GM12878 (cell line): ENCODE results near the gene MGAT5. TPM values are rescaled to one million over a fixed set of nuclear protein-coding genes. Genes with fewer than 3 reads are reported as not detected.

Experiments used
- ATAC-seq: fragments of 200-7000 bp; cut with Tn5 transposase; 3 replicates; pipeline ENCODE4 v1.9.1; 2020; ENCODE audit warnings: mild to moderate bottlenecking, moderate library complexity
- BruUV-seq: library from RNA; stranded (reverse); fragments of 400-500 nt; replicated peaks from 2 replicates; lab custom pipeline; 2021; lab: Mats Ljungman, UMichigan
- CTCF ChIA-PET: fragments of 300-600 bp; sonication (Branson Sonifier 250); formaldehyde crosslinking; extraction: SDS; loops from one replicate; lab custom pipeline; 2021; ENCODE audit warnings: inconsistent platforms; lab: Yijun Ruan, JAX
- POLR2A ChIA-PET: fragments of 350-600 bp; formaldehyde crosslinking; extraction: SDS; loops from one replicate; lab custom pipeline; 2021; ENCODE audit warnings: inconsistent platforms; lab: Charles Lee
- RAD21 ChIA-PET: fragments of 300-600 bp; sonication (Branson Sonifier 250); formaldehyde crosslinking; loops from one replicate; lab custom pipeline; 2023; ENCODE audit warnings: antibody characterized with exemption; ENCODE audit not compliant: unreplicated experiment; lab: Charles Lee
- SMC1A ChIA-PET: fragments of 300-600 bp; sonication (Branson Sonifier 250); formaldehyde crosslinking; loops from one replicate; lab custom pipeline; 2023; ENCODE audit not compliant: unreplicated experiment, uncharacterized antibody; lab: Charles Lee
- DNase-seq: peaks from one replicate; pipeline ENCODE4 v3.0.0-alpha.2; 2011; ENCODE audit warnings: low read depth, low spot score
- FAIRE-seq: peaks from 3 replicates; lab custom pipeline; 2011; peaks lifted over from hg19 to GRCh38; lab: Jason Lieb, UNC
- H2AFZ ChIP-seq: 2 replicates; pipeline ENCODE4 v1.6.0; 2011; ENCODE audit warnings: low read depth, low read length, control low read depth; ENCODE audit not compliant: control insufficient read depth
- H3K27ac ChIP-seq: 2 replicates; pipeline ENCODE4 v1.5.1; 2011; ENCODE audit warnings: control low read depth; ENCODE audit not compliant: control insufficient read depth, insufficient read depth
- H3K27me3 ChIP-seq, 2 experiments: replicated peaks in 1 of 2; 2 replicates each; pipeline versions ENCODE4 v1.6.0 to v1.6.1; 2011; ENCODE audit warnings: low read length in 1 of 2; ENCODE audit not compliant: control insufficient read depth in 2 of 2, insufficient read depth in 2 of 2
- H3K36me3 ChIP-seq, 2 experiments: 2 replicates each; pipeline ENCODE4 v1.5.1; 2011; ENCODE audit warnings: low read length in 1 of 2; ENCODE audit not compliant: control insufficient read depth in 2 of 2, insufficient read depth in 2 of 2
- H3K4me1 ChIP-seq: 2 replicates; pipeline ENCODE4 v1.6.1; 2011; ENCODE audit warnings: mild to moderate bottlenecking, low read length, moderate library complexity, mixed read lengths; ENCODE audit not compliant: control insufficient read depth, insufficient read depth
- H3K4me2 ChIP-seq: 2 replicates; pipeline ENCODE4 v1.6.0; 2011; ENCODE audit warnings: control low read depth; ENCODE audit not compliant: control insufficient read depth, insufficient read depth
- H3K4me3 ChIP-seq: fragments of 200-600 bp; sonication (generic); 2 replicates; pipeline ENCODE4 v1.5.1; 2016
- H3K79me2 ChIP-seq: 2 replicates; pipeline ENCODE4 v1.6.0; 2011; ENCODE audit warnings: low read length; ENCODE audit not compliant: control insufficient read depth, insufficient read depth
- H3K9ac ChIP-seq: 2 replicates; pipeline ENCODE4 v1.8.0; 2011; ENCODE audit warnings: low read length, control low read depth, mixed read lengths; ENCODE audit not compliant: control insufficient read depth, insufficient read depth
- H3K9me3 ChIP-seq: replicated peaks from 3 replicates; pipeline ENCODE4 v1.5.1; 2011; ENCODE audit warnings: mild to moderate bottlenecking, low read length; ENCODE audit not compliant: control insufficient read depth, insufficient read depth
- H4K20me1 ChIP-seq: 2 replicates; pipeline ENCODE4 v1.6.0; 2011; ENCODE audit not compliant: control insufficient read depth, insufficient read depth
- CHD4 ChIP-seq: fragments of 200-600 bp; sonication (generic); IDR thresholded peaks from 2 replicates; pipeline ENCODE4 v1.6.1; 2016; ENCODE audit warnings: mild to moderate bottlenecking
- CREB1 ChIP-seq: IDR thresholded peaks from 2 replicates; pipeline ENCODE4 v1.6.1; 2012; ENCODE audit warnings: low read depth, mild to moderate bottlenecking, inconsistent platforms
- ESRRA ChIP-seq: IDR thresholded peaks from 2 replicates; pipeline ENCODE4 v1.6.1; 2012; ENCODE audit warnings: mild to moderate bottlenecking, low read length, improper control_type of control experiment
- FOXK2 ChIP-seq: fragments of 450-650 bp; IDR thresholded peaks from 2 replicates; pipeline ENCODE4 v1.6.1; 2017; ENCODE audit warnings: mild to moderate bottlenecking, moderate library complexity
- IRF4 ChIP-seq: IDR thresholded peaks from 2 replicates; pipeline ENCODE4 v1.6.1; 2011; ENCODE audit warnings: low read depth, low read length
- JUNB ChIP-seq: IDR thresholded peaks from 2 replicates; pipeline ENCODE4 v1.6.1; 2016; ENCODE audit warnings: antibody characterized with exemption, mild to moderate bottlenecking
- KLF5 ChIP-seq: fragments of 450-650 bp; IDR thresholded peaks from 2 replicates; pipeline ENCODE4 v1.6.1; 2014; ENCODE audit warnings: mild to moderate bottlenecking; ENCODE audit not compliant: partially characterized antibody
- NR2C1 ChIP-seq: fragments of 450-650 bp; IDR thresholded peaks from 2 replicates; pipeline ENCODE4 v1.6.1; 2017; ENCODE audit warnings: antibody characterized with exemption, mild to moderate bottlenecking, moderate library complexity
- NR2C2 ChIP-seq: IDR thresholded peaks from 2 replicates; pipeline ENCODE4 v1.6.1; 2011; ENCODE audit warnings: borderline replicate concordance, low read depth; ENCODE audit not compliant: control insufficient read depth, insufficient read length
- POLR2A ChIP-seq: IDR thresholded peaks from 2 replicates; pipeline ENCODE4 v1.6.1; 2011; ENCODE audit warnings: low read depth, mild to moderate bottlenecking, low read length
- SREBF2 ChIP-seq: IDR thresholded peaks from 2 replicates; pipeline ENCODE4 v1.6.1; 2012; ENCODE audit warnings: mild to moderate bottlenecking, low read length
- SRF ChIP-seq, 2 experiments: IDR thresholded peaks; 2 replicates each; pipeline ENCODE4 v1.6.1; 2011; ENCODE audit warnings: low read depth in 2 of 2, low read length in 2 of 2, mild to moderate bottlenecking in 1 of 2, moderate library complexity in 1 of 2
- YBX1 ChIP-seq: fragments of 450-650 bp; IDR thresholded peaks from 2 replicates; pipeline ENCODE4 v1.6.1; 2016; ENCODE audit warnings: antibody characterized with exemption
- WGBS: methylation state at CpG from one replicate; pipeline ENCODE4 v1.1.6; 2016; ENCODE audit warnings: low lambda C conversion rate; ENCODE audit not compliant: insufficient replicate concordance, insufficient coverage; ENCODE audit errors: missing lambda C conversion rate; 5-methylcytosine and 5-hydroxymethylcytosine counted together
- in situ Hi-C: fragments of 300-500 bp; cut with MboI; formaldehyde crosslinking; loops from 9 replicates; pipeline ENCODE4 v1.14.3; 2018; ENCODE audit warnings: mixed read lengths
- intact Hi-C: fragments of 100-400 bp; cut with micrococcal nuclease; formaldehyde crosslinking; loops from one replicate; pipeline ENCODE4 v1.14.2; 2022; ENCODE audit not compliant: unreplicated experiment
- polyA plus RNA-seq, 11 experiments: library from polyadenylated mRNA; depleted of rRNA in 4 of 11; unstranded in 6 of 11; stranded (reverse) in 5 of 11; fragments of >200 nt; fragmentation: Nextera tagmentation in 4 of 11; fragmentation: Illumina TruSeq in 1 of 11; extraction: Ambion mirVana in 4 of 11; extraction: Trizol in 1 of 11; gene quantifications; 1 replicate in 1 of 11; 2 replicates in 10 of 11; pipeline versions ENCODE4 v1.2.1 to v1.2.3, GENCODE V29; 2011 to 2016; ENCODE audit warnings: inconsistent platforms in 2 of 11, missing spikeins in 2 of 11, low read depth in 1 of 11
- total RNA-seq, 4 experiments: library from RNA; depleted of rRNA in 3 of 4; stranded (reverse); fragments of >200 nt in 3 of 4; fragmentation: Illumina TruSeq in 1 of 4; extraction: Trizol in 1 of 4; gene quantifications; 2 replicates each; pipeline versions ENCODE4 v1.2.1 to v1.2.3, GENCODE V29; 2013 to 2021
- TF ChIP-seq, protein P1 (sequence below): IDR thresholded peaks from 2 replicates; pipeline ENCODE4 v1.6.1; 2012; ENCODE audit warnings: low read length, inconsistent platforms
- TF ChIP-seq, protein P2 (sequence below): IDR thresholded peaks from 2 replicates; pipeline ENCODE4 v1.6.1; 2011; ENCODE audit warnings: mild to moderate bottlenecking, low read depth, low read length, moderate library complexity; ENCODE audit not compliant: insufficient replicate concordance
- TF ChIP-seq, protein P3 (sequence below): fragments of 450-650 bp; IDR thresholded peaks from 2 replicates; pipeline ENCODE4 v1.6.1; 2017; ENCODE audit warnings: mild to moderate bottlenecking

MGAT5 gene
- total and polyA plus RNA-seq, 10 of the 15 experiments (the other 5 are each of a cell fraction or from before 2014, with no cell fraction given), result 4.9 to 104 (median 36.2) TPM

DNA sequence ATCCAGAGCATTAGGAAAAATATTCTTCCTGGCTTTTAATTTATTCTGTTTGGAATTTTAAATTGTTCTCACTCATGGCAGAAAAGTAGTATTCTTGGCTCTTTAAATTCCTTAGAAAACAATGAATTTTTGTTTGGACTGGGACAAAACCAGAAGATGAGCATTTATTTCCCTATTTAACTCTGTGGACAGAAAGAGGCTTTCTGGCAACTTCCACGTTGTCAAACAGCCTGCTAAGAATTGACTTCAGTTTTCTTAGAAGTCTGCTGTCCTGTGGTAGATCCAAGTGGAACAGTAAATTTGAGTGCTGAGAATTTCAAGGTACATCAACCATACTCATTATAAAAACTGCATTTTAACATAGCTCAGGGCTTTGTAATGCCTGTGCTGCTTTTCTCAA lies 83.8 kb downstream of the MGAT5 start:
- FAIRE-seq (no peak), DNase-seq (no peak), ATAC-seq (no peak)
- SMC1A ChIA-PET, result interaction anchor here (0.8 to 3.9 kb wide), 11 partner anchors 10 to 440 kb away, joined by 3 to 16 read pairs (median 3); partner anchors contain the start of gene MGAT5
- RAD21 ChIA-PET, result interaction anchor here (0.7 to 1.9 kb wide), 4 partner anchors 46 to 74 kb away, joined by 3 to 8 read pairs (median 4); no protein-coding TSS in a partner anchor
- in situ Hi-C loops, result no loop called here
- WGBS, result 100% methylated on average over 1 of the region's 1 CpG
- CTCF ChIA-PET, result interaction anchor here (0.9 to 1.5 kb wide), 2 partner anchors 93 to 451 kb away, joined by 4 to 5 read pairs; no protein-coding TSS in a partner anchor
- intact Hi-C loops, result loop anchor here (2.0 to 5.0 kb wide), 3 partner anchors 51 to 219 kb away; no protein-coding TSS in a partner anchor
- H3K36me3 ChIP-seq, result peaks cover 2 to 20% of the 10 kb centered on the region in 2 experiments
- BruUV-seq, result no TSS peak
- no peak overlapping the region for H3K4me2 ChIP-seq
- no peaks in the 10 kb centered on the region for H3K27me3 ChIP-seq
- no peak overlapping the region for H2AFZ ChIP-seq
- H3K27ac ChIP-seq, result no peak overlapping the region
- no peak overlapping the region for H3K4me3 ChIP-seq
- no peak overlapping the region for H3K9ac ChIP-seq
- POLR2A ChIA-PET, result no interaction called here
- H3K9me3 ChIP-seq, result no peaks in the 10 kb centered on the region; the same call in 2 of the 3 replicates
- peaks cover 25% of the 10 kb centered on the region for H3K4me1 ChIP-seq
- no peaks in the 10 kb centered on the region; the same call in 1 of the 2 replicates for H4K20me1 ChIP-seq
- TF ChIP-seq SREBF2, result no peak
- TF ChIP-seq FOXK2, result no peak
- TF ChIP-seq ESRRA, result no peak
- TF ChIP-seq NR2C1, result no peak
- TF ChIP-seq SRF (IDR thresholded peaks at IDR 0.05; ENCODE audit: low read depth in 2 of 2, low read length in 2 of 2), result no peak
- TF ChIP-seq, protein P1, sequence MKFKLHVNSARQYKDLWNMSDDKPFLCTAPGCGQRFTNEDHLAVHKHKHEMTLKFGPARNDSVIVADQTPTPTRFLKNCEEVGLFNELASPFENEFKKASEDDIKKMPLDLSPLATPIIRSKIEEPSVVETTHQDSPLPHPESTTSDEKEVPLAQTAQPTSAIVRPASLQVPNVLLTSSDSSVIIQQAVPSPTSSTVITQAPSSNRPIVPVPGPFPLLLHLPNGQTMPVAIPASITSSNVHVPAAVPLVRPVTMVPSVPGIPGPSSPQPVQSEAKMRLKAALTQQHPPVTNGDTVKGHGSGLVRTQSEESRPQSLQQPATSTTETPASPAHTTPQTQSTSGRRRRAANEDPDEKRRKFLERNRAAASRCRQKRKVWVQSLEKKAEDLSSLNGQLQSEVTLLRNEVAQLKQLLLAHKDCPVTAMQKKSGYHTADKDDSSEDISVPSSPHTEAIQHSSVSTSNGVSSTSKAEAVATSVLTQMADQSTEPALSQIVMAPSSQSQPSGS, result no peak
- TF ChIP-seq NR2C2, result no peak
- TF ChIP-seq, protein P2, sequence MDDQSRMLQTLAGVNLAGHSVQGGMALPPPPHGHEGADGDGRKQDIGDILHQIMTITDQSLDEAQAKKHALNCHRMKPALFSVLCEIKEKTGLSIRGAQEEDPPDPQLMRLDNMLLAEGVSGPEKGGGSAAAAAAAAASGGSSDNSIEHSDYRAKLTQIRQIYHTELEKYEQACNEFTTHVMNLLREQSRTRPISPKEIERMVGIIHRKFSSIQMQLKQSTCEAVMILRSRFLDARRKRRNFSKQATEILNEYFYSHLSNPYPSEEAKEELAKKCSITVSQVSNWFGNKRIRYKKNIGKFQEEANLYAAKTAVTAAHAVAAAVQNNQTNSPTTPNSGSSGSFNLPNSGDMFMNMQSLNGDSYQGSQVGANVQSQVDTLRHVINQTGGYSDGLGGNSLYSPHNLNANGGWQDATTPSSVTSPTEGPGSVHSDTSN, result no peak
- TF ChIP-seq JUNB, result no peak
- TF ChIP-seq IRF4, result no peak
- no peak for TF ChIP-seq CHD4
- TF ChIP-seq POLR2A, result no peak
- TF ChIP-seq YBX1, result no peak
- TF ChIP-seq, protein P3, sequence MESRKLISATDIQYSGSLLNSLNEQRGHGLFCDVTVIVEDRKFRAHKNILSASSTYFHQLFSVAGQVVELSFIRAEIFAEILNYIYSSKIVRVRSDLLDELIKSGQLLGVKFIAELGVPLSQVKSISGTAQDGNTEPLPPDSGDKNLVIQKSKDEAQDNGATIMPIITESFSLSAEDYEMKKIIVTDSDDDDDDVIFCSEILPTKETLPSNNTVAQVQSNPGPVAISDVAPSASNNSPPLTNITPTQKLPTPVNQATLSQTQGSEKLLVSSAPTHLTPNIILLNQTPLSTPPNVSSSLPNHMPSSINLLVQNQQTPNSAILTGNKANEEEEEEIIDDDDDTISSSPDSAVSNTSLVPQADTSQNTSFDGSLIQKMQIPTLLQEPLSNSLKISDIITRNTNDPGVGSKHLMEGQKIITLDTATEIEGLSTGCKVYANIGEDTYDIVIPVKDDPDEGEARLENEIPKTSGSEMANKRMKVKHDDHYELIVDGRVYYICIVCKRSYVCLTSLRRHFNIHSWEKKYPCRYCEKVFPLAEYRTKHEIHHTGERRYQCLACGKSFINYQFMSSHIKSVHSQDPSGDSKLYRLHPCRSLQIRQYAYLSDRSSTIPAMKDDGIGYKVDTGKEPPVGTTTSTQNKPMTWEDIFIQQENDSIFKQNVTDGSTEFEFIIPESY, result no peak
- no peak for TF ChIP-seq KLF5
- no peak for TF ChIP-seq CREB1
- H3K79me2 ChIP-seq, result peaks cover 3% of the 10 kb centered on the region
